ENCODE measurements around the gene LRRC57.

DNA sequence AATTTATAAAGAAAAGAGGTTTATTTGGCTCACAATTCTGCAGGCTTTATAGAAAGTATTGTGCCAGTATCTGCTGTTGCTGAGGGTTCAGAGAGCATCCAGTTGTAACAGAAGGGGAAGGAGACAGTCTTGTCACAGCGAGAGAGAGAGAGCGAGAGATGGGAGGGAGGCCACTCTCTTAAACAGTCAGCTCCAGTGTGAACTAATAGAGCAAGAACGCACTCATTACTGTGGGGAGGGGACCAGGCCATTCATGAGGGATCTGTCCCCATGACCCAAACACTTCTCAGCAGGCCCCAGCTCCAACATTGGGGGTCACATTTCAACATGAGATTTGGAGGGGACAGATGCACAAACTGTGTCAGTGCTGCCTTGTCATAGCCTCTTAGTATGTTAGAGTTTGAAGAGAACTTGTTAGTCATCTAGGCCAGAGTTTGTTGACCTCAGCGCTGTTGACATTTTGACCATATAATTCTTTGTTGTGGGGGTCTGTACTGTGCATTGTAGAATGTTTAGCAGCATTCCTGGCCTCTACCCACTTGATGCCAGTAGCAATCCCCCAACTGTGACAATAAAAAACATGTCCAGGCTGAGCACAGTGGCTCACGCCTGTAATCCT is 42.1 kb upstream of the LRRC57 start:
- TF ChIP-seq, protein P1, sequence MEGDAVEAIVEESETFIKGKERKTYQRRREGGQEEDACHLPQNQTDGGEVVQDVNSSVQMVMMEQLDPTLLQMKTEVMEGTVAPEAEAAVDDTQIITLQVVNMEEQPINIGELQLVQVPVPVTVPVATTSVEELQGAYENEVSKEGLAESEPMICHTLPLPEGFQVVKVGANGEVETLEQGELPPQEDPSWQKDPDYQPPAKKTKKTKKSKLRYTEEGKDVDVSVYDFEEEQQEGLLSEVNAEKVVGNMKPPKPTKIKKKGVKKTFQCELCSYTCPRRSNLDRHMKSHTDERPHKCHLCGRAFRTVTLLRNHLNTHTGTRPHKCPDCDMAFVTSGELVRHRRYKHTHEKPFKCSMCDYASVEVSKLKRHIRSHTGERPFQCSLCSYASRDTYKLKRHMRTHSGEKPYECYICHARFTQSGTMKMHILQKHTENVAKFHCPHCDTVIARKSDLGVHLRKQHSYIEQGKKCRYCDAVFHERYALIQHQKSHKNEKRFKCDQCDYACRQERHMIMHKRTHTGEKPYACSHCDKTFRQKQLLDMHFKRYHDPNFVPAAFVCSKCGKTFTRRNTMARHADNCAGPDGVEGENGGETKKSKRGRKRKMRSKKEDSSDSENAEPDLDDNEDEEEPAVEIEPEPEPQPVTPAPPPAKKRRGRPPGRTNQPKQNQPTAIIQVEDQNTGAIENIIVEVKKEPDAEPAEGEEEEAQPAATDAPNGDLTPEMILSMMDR (IDR thresholded peaks at IDR 0.05), result no peak
- TF ChIP-seq POLR2A (IDR thresholded peaks at IDR 0.05) (no peak), POLR2AphosphoS5 (IDR thresholded peaks at IDR 0.05; ENCODE audit: insufficient read depth in 1 of 2, low read depth in 1 of 2) (no peak)

Measured in vagina (tissue), 2 donors.